ENCODE measurements around the gene SLC30A4.

The SLC30A4 gene

DNA sequence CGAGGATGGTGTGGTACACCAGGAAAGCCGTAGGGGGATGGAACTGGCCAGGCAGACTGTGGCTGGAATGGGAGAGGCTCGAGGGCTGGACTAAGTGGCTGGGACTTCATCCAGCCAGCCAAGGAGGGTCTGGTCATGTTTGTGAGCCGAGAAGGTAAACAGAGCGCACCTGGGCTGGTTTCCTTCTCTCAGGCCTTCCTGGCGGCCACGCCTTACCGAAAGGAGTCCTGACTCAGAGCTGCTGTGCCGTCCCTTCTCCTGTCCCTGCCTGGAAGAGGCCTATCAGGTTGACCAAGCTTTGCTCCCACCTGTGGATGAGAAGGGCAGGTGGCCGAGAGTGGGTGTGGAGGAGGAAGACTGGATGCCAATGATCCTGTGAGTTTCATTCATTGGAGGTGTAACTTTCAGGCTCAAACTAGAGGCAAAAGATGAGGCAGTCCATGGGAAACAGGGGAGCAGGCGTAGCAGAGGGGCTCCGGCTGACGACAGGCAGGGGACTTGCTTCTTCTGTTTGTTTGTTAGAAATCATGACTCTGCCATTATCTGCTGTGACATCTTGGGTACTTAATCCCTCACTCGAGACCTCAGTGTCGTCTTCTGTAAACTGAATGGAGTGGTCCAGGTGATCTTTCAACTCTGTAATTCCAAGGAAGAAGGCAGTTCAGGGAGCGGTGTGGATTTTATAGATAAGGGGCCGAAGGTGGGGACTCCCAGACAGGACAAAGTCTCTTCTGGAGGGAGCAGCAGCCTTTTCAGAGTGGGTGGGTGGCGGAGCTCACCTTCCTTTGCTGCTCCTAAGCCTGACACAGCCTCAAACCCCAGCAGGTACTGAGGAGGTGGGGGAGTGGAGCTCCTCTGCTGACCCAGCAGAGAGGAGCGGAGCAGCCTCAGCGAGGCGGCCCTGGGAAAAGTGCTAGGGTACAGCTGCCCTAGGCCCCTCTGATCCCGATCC lies 72.4 kb downstream of the SLC30A4 start:
- no peak for DNase-seq (ENCODE audit: low read depth in 2 of 2)

DNA sequence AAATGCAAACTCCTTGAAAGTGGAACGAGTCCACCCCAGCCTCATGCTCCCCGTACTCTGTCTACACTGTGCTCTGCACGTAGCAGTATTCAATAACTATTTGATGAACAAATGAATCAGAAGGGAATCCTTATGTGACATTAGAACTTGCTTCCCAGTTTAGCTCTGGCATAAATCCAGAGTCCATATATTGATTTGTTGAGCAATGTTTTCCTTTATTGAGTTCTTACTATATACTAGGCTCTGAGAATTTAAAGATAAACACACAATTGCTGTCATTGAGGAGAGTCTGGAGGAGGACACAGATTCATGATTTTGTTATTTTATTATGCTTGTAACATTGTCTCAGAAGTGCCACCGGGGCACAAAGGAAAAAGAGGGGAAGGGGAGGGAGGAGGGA lies 73.2 kb downstream of the SLC30A4 start:
- DNase-seq (ENCODE audit: low read depth in 2 of 2), result no peak

DNA sequence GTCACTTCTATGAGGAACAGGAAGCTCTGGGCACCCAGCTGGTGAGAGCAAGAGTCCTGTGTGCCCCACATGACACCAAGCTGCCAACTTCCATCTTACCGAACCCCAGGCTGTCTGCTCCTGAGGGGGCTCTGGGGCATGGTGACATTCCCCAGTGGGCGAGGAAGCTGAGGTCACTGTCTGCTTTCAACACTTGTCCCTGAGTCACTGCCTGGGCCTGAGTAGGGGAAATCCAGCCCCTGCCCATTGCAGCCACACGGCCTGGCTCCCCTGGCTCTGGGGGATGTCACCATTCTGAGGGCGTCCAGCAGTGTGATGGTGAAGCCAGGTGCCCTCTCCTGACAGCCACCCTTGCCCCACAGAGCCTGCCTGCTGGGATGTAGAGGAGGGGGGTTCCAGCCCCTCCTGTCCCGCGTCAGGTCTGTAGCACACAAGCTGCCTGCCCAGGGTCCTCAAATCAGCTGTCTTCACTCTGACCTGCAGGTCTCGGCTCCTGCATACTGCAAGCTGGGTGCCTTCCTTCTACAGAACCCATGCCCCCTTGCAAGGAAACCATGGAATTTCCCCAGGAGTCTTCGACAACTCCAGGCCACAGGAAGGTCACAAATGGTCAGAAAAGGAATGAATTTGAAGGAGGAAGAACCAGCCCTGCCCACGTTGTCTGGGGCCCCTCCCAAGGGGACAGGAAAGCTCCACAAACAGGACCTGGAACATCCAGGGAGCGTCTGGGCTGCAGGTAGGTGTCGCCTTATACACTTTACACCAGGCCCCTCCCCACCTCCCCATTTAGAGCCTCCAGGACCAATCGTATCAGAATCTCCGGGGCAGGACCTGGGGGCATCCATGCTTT lies 74.3 kb downstream of the SLC30A4 start:
- no peak for DNase-seq (ENCODE audit: low read depth in 2 of 2)

DNA sequence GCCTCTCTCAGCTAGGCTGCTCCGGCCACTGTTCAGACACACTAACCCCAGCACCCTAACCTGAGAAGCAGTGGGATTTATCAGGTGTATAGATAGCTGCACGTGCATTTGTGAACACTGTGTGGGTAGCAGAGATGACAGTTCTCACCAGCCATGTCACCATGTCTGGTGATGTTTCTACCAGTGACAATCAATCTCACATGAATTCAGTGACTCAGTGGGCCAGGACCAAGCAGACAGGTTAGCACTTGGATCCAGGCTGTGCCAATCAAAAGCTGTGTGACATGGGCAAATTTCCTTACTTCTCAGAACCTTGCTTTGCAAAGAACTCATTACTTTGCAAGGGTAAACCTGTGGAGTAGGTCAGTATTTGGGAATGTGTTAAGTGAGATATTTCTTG lies 78.9 kb downstream of the SLC30A4 start:
- no peak for DNase-seq (ENCODE audit: low read depth in 2 of 2)

DNA sequence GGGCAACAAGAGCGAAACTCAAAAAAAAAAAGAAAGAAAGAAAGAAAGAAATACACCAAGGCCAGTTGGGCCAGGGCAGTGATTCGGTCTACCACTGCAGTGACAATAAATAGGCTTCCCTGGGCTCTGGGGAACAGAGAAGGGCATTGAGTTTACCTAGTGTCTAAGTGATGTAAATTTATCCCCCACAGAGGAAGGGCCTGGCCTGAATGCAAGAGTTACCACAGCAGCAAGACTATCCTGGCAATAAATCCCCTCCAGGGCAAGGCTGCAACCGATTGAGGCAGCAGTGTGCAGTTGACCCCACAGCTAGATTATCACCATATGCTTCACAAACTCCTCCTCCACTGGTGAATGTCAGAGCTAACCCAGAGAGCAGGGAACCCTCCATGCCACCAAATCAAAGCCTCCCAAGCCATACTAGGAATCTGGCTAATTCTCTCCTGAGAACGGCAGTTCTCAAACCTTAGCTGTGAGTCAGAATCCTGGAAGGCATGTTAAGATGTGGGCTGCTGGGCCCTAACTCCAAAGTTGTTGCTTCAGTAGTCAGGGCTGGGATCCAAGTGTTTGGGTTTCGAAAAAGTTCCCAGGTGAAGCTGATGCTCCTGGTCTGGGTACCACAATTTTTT lies 79.9 kb downstream of the SLC30A4 start:
- DNase-seq (ENCODE audit: low read depth in 2 of 2), result no peak

DNA sequence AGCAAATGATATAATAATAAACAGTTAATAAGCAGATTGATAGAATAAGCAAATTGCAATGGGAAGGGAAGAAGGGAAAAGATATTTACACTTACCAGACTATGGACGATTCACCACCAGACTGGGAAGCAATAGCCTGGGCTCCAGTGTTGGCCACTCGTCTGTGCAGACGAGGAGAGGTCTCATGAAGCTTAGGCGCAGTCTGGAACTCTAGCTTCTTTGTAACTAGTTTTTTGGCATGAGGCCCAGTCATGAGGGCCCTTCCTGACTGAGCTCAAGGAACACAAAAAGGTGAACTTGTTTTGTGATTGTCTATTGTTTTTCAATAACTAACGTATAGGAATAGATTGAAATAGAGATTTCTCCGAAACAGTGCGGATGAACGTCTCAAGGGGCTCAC lies 80.9 kb downstream of the SLC30A4 start:
- DNase-seq (ENCODE audit: low read depth in 2 of 2), result no peak

DNA sequence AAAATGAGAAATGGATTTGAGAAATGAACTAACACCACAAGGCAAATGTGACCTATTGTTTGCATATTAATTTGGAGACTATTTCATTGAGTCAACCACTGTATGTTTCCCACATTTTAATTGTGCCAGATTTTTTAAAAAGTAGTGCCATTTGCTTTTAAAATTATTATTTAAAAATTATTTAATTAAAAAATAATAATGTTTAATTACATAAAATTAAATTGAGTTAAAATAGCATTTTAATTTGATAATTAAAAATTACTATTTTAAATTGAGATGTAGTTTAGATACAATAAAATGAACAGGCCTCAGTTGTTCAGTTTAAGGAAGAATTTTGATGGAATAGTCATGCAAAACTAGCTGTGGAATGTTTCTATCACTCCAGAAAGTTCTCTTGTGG lies 81.5 kb downstream of the SLC30A4 start:
- no peak for DNase-seq (ENCODE audit: low read depth in 2 of 2)

DNA sequence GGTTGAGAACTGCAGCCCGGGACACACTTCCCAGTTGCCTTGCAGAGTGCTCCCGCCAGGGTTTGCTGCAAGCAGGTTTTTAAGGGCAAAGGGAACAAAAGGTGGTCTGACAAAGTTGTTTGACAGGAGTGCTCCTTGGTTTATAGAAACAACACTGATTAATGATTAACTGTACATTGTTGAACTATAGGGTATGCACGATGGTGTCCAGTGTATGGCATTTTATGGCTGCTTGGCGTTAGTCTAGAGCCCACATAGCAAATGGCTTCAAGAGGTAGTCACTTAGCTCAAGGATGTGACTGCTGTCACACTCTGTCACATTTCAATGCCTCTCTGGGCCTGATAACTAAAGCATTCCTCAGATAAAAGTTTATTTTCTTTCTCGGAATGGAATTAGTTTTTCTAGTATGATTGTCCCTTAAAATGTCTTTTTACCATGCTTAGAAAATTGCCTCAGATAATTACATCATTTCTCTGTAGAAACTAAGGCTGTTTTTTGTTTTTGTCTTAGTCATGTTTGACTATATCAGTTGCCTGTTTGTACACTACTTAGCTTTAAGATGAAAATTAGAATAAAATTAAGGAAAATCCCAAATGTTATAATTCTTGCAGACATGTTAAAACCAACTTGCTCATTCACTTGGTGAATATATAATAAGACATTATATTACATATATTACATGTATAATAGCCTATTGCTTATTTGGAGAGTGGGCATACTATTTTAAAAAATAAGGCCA lies 82.9 kb downstream of the SLC30A4 start:
- no peak for DNase-seq (ENCODE audit: low read depth in 2 of 2)

DNA sequence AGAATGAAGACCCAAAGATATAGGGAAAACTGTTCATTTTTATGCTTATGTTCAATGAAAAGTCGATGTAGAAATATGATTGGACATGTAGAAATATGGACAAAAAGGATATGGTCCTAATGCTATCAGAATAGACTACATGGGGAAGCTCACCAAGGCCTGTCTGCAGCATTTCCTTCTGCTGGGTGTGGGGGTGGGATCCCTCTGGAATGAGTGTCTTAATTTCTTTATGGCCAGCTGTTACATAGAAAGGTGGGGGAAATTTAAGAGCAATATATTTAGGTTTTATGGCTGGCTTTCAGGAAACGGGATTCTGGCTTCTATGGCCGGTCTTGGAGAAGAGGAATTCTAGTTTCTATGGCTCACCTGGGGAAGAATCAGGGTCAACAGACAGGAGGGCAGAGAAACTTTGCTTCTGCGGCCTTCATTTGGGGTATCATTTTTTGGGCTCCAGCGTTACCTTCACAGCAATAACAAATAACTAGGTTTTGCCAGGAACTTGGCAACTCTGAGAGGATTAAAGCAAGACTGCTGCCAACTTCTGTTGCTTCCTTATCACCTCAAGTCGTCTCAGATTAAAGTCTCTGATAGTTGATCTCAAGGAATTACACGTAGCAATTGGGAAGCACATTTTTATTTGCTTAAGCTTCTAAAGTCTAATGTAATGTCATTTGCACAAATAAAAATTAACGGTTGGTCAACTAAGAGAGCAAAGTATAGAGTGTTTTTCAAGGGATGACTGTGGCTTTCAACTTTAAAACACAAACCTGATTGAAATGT lies 87.2 kb downstream of the SLC30A4 start:
- no peak for DNase-seq (ENCODE audit: low read depth in 2 of 2)

DNA sequence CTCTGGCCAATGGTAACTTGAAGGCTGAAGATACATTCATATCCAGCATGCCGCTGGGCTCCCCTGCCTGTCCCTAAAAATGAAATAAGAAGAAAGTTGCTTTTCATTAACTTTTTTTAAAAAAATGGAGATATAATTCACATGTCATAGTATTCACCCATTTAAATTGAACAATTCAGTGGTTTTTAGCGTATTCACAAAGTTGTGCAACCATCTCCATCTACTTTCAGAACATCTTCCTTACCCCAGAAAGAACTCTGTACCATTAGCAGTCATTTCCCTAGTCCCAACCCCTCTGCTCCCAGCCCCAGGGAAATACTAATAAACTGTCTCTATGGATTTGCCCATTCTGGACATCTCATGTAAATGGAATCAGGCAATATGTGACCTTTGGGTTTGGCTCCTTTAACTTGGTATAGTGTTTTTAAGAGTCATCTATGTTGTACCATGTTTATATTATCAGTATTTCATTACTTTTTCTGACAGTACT lies 88.4 kb downstream of the SLC30A4 start:
- no peak for DNase-seq (ENCODE audit: low read depth in 2 of 2)

DNA sequence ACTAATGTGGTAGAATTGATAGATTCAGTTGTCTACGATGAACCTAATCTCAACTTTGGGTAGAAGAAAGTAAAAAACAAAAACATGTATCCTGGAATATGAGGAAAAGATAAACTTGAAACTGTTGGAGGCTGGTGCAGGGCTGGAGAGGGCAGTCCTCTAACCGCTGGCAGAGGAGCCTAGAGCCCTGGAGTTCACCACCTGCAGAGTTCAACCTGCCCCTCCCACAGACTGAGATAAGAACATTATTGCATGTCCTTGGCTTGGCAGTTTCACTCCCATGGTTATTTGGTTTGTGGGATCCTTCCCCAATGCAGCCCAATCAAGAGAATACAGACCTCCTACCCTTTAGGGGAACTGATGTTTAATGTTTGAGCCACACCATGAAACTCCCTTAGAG lies 91.0 kb downstream of the SLC30A4 start:
- no peak for DNase-seq (ENCODE audit: low read depth in 2 of 2)

DNA sequence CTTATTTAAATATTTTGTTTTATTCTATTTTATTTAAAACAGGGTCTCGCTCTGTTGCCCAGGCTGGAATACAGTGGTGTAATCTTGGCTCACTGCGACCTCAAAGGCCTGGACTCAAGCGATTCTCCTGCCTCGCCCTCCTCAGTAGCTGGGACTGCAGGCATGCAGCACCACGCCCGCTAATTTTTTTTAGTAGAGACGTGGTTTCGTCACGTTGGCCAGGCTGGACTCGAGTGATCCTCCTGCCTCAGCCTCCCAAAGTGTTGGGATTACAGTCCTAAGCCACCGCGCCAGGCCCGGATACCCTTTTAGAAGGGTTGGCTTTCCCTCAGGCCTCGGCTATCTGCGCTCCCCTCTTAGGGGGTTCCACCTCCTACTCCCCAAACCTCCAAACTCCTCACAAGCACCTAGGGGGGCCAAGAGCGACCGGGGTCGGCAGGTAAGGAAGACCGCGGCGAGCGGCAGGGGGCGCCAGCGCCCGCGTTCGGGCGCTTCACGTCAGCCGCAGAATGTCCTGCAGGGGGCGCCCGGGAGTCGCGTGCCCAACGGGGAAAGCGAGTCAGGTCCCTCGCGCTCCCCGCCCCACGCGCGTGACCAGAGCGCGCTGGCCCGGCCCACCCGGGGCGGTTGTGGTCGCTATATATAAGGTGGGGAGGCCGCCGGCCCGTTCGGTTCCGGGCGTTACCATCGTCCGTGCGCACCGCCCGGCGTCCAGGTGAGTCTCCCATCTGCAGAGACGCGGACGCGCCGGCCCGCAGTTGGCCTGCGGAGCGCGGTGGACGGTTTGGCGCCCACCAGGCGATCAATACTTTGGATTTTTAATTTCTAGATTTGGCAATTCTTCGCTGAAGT lies 92.4 kb downstream of the SLC30A4 start:
- DNase-seq (ENCODE audit: low read depth in 2 of 2), result peak; percentile 63 to 84
